PC-3 (cell line): ENCODE results near the gene PPP1R12B. TPM values are rescaled to one million over a fixed set of nuclear protein-coding genes. Genes with fewer than 3 reads are reported as not detected.
A peak's percentile ranks its signal among the peaks of the same experiment; 100 is the strongest.
"Not testable (repeated sequence)": the region's sequence is repeated elsewhere in the genome, so short reads cannot be mapped to it uniquely, and the experiment has no call there.

Experiments
- ATAC-seq: fragments of 200-7000 bp; cut with Tn5 transposase; 2 replicates; pipeline ENCODE4 v1.9.1; 2020; ENCODE audit warnings: mild to moderate bottlenecking, moderate library complexity
- BruUV-seq: library from RNA; stranded (reverse); fragments of 400-500 nt; replicated peaks from 2 replicates; lab custom pipeline; 2021; lab: Mats Ljungman, UMichigan
- CTCF ChIA-PET: fragments of 300-600 bp; sonication (Branson Sonifier 250); formaldehyde crosslinking; loops from one replicate; lab custom pipeline; 2022; ENCODE audit warnings: antibody characterized with exemption; lab: Charles Lee
- POLR2A ChIA-PET: fragments of 300-600 bp; sonication (Branson Sonifier 250); formaldehyde crosslinking; loops from one replicate; lab custom pipeline; 2022; ENCODE audit warnings: antibody characterized with exemption; ENCODE audit not compliant: unreplicated experiment; lab: Charles Lee
- DNase-seq: peaks from one replicate; pipeline ENCODE4 v3.0.0-alpha.2; 2015
- H2AFZ ChIP-seq: fragments of 300-600 bp; sonication (generic); 2 replicates; pipeline ENCODE4 v1.6.0; 2016; ENCODE audit warnings: antibody characterized with exemption, low read length
- H3F3A ChIP-seq: fragments of 300-600 bp; sonication (generic); one replicate; pipeline ENCODE4 v1.6.0; 2017; ENCODE audit warnings: antibody characterized with exemption, low read length, control low read depth, mild to moderate bottlenecking; ENCODE audit not compliant: unreplicated experiment
- H3K27ac ChIP-seq: fragments of 300-600 bp; sonication (generic); 2 replicates; pipeline ENCODE4 v1.5.1; 2016; ENCODE audit warnings: mild to moderate bottlenecking, low read length
- H3K27me3 ChIP-seq: fragments of 300-600 bp; sonication (generic); 2 replicates; pipeline ENCODE4 v1.6.1; 2016; ENCODE audit warnings: low read length, mixed read lengths
- H3K36me3 ChIP-seq: fragments of 300-600 bp; sonication (generic); 2 replicates; pipeline ENCODE4 v1.6.1; 2016; ENCODE audit warnings: low read depth, mixed run types, low read length, mixed read lengths
- H3K4me1 ChIP-seq: fragments of 300-600 bp; sonication (generic); 2 replicates; pipeline ENCODE4 v1.5.1; 2016; ENCODE audit warnings: low read length; ENCODE audit not compliant: insufficient read depth
- H3K4me2 ChIP-seq: fragments of 300-600 bp; sonication (generic); 2 replicates; pipeline ENCODE4 v1.6.0; 2016; ENCODE audit warnings: low read length
- H3K4me3 ChIP-seq: fragments of 300-600 bp; sonication (generic); 2 replicates; pipeline ENCODE4 v1.5.1; 2016; ENCODE audit warnings: mild to moderate bottlenecking, low read length, mixed read lengths
- H3K79me2 ChIP-seq: fragments of 300-600 bp; sonication (generic); 2 replicates; pipeline ENCODE4 v1.6.1; 2017; ENCODE audit warnings: low read length, mixed read lengths
- H3K9ac ChIP-seq: fragments of 300-600 bp; sonication (generic); 2 replicates; pipeline ENCODE4 v1.6.0; 2016; ENCODE audit warnings: mild to moderate bottlenecking, low read length
- H3K9me2 ChIP-seq: fragments of 300-600 bp; sonication (generic); replicated peaks from 2 replicates; pipeline ENCODE4 v1.6.1; 2016; ENCODE audit warnings: mixed run types, low read length, mixed read lengths
- H3K9me3 ChIP-seq: fragments of 300-600 bp; sonication (generic); 2 replicates; pipeline ENCODE4 v1.6.1; 2016; ENCODE audit warnings: low read length, mixed read lengths
- H4K20me1 ChIP-seq: fragments of 300-600 bp; sonication (generic); 2 replicates; pipeline ENCODE4 v1.6.1; 2016; ENCODE audit warnings: low read length, mixed read lengths
- EZH2 ChIP-seq: fragments of 300-600 bp; sonication (generic); IDR thresholded peaks from one replicate; pipeline ENCODE4 v1.6.1; 2017; ENCODE audit warnings: antibody characterized with exemption, mild to moderate bottlenecking, low read length; ENCODE audit not compliant: unreplicated experiment
- intact Hi-C: fragments of 100-400 bp; cut with micrococcal nuclease; formaldehyde crosslinking; loops from 2 replicates; pipeline ENCODE4 v1.9.0; 2023
- total RNA-seq: library from RNA; depleted of rRNA; stranded (reverse); fragments of >200 nt; gene quantifications from 2 replicates; pipeline ENCODE4 v1.2.3, GENCODE V29; 2014
- TF ChIP-seq, protein P1 (sequence below): fragments of 300-600 bp; sonication (generic); conservative IDR thresholded peaks from 2 replicates; pipeline ENCODE4 v1.5.1; 2017; ENCODE audit warnings: antibody characterized with exemption, low read depth, mild to moderate bottlenecking, low read length

Gene PPP1R12B
- total RNA-seq, 1 experiment from 2014 or later = 2.0 TPM

DNA sequence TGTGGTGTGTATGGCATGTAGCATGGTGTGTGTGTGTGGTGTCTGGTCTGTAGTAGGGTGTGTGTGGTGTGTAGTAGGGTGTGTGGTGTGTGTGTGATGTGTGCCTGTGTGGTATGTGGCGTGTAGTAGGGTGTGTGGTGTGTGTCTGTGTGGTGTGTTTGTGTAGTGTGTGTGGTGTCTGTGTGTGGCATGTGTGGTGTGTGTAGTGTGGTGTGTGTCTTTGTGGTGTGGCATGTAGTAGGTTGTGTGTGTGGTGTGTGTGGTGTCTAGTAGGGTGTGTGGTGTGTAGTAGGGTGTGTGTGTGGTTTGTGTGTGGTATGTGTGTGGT is 276.2 kb downstream of the PPP1R12B start:
- Histone ChIP-seq H3K4me1 (no peaks in the 10 kb centered on the region), H3K4me3 (no peak overlapping the region), H3K27me3 (no peaks in the 10 kb centered on the region), H3K9ac (no peak overlapping the region), H3K27ac (no peak overlapping the region), H3K36me3 (no peaks in the 10 kb centered on the region), H3F3A (no peaks in the 10 kb centered on the region), H3K4me2 (no peak overlapping the region), H3K79me2 (no peaks in the 10 kb centered on the region), H2AFZ (no peak overlapping the region), H3K9me3 (no peaks in the 10 kb centered on the region), H3K9me2 (no peaks in the 10 kb centered on the region), H4K20me1 (no peaks in the 10 kb centered on the region)
- POLR2A ChIA-PET = no interaction called here
- no peak for TF ChIP-seq EZH2
- TF ChIP-seq, protein P1, sequence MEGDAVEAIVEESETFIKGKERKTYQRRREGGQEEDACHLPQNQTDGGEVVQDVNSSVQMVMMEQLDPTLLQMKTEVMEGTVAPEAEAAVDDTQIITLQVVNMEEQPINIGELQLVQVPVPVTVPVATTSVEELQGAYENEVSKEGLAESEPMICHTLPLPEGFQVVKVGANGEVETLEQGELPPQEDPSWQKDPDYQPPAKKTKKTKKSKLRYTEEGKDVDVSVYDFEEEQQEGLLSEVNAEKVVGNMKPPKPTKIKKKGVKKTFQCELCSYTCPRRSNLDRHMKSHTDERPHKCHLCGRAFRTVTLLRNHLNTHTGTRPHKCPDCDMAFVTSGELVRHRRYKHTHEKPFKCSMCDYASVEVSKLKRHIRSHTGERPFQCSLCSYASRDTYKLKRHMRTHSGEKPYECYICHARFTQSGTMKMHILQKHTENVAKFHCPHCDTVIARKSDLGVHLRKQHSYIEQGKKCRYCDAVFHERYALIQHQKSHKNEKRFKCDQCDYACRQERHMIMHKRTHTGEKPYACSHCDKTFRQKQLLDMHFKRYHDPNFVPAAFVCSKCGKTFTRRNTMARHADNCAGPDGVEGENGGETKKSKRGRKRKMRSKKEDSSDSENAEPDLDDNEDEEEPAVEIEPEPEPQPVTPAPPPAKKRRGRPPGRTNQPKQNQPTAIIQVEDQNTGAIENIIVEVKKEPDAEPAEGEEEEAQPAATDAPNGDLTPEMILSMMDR = no peak
- CTCF ChIA-PET = interaction anchor here (0.6 kb wide), 1 partner anchor 56 kb away, joined by 3 read pairs; no protein-coding TSS in a partner anchor
- DNase-seq (no peak), ATAC-seq (no peak)
- BruUV-seq = no TSS peak
- intact Hi-C loops = no loop called here

DNA sequence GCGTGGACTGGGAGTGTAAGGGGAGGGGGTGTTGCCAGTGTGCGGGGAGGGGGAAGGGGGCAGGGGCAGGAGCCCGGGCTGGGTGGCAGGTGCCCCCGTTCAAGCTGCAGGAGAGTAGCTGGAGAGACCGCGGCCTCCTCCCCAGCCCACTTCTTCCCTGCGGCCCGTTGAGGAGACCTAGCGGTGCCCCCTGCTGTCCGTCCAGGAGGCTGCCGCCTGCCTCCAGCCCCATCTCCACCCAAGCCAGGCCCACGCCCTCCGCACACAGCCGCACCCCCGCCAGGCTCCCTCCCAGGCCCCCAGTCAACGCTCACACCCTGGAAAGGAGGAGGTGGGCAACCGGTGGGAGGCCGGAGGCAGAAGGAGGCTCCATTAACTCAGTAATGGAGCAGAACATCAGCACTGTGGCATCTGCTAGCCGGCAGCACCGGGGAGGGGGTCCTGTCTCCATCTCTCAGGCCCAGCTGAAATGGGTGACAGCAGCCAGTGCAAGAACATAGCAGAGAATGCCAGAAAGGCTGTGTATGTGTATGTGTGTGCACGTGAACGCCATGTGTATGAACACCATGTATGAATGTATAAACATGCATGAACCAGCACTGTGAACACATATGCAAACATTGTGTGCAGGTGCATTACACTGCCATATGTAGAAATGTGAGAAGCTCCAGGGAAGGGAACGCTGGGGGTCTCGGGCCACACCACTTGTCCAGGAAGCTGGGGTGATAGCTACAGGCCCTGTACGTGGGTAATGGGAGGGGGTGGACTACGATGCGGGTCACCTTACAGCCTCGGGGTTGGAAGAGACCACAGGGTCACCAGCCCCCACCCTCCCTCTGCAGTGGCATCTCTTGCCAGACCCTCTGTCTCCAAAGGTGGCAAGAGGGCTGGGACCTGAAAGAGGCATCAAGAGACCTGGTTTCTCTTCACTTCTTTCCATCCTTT is 277.2 kb downstream of the PPP1R12B start:
- peak; percentile 53 for DNase-seq
- ChIA-PET CTCF (interaction anchor here (0.6 kb wide), 1 partner anchor 57 kb away, joined by 3 read pairs; no protein-coding TSS in a partner anchor), POLR2A (no interaction called here)
- Histone ChIP-seq H3K79me2 (no peaks in the 10 kb centered on the region), H3K9me2 (no peaks in the 10 kb centered on the region), H3K36me3 (no peaks in the 10 kb centered on the region), H2AFZ (no peak overlapping the region), H4K20me1 (no peaks in the 10 kb centered on the region), H3K27ac (no peak overlapping the region), H3K4me3 (no peak overlapping the region), H3K9me3 (no peaks in the 10 kb centered on the region), H3K27me3 (no peaks in the 10 kb centered on the region), H3K9ac (no peak overlapping the region), H3K4me2 (no peak overlapping the region), H3F3A (no peaks in the 10 kb centered on the region), H3K4me1 (no peaks in the 10 kb centered on the region)
- intact Hi-C loops = no loop called here
- no TSS peak for BruUV-seq
- peak; percentile 94 for ATAC-seq
- no peak for TF ChIP-seq EZH2
- TF ChIP-seq, protein P1 = peak; percentile 41; the same call in 1 of the 2 replicates

DNA sequence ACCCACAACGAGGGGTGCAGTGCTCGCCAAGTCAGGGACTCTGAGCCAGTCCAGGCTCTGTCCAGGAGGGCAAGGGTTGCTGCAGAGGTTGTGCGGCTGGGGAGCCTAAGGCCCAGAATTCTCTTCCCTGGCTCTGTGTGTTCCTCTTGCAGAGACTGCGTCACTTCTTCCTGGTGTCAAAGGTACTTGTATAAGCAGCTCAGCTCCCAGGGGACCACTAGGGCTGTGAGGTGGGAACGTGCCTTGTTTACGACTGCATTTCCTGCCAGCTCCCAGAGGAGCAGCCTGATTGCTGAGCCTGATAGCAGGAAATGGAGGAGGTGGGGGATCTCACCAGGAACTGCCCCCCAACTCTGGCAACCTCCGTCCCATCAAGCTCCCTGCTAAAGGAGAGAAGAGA is 278.5 kb downstream of the PPP1R12B start:
- H3K4me2 ChIP-seq, H3K4me1 ChIP-seq, ATAC-seq, H3K36me3 ChIP-seq, BruUV-seq, H4K20me1 ChIP-seq, DNase-seq, H3K27me3 ChIP-seq, H3F3A ChIP-seq, H3K9ac ChIP-seq, CTCF ChIA-PET, H3K9me2 ChIP-seq, H3K9me3 ChIP-seq, H2AFZ ChIP-seq, H3K27ac ChIP-seq, H3K4me3 ChIP-seq, H3K79me2 ChIP-seq, intact Hi-C loops, POLR2A ChIA-PET: not testable (repeated sequence)
